ENCODE results near the gene ANTXRL. TPM values are rescaled to one million over a fixed set of nuclear protein-coding genes. Genes with fewer than 3 reads are reported as not detected.
A peak's percentile ranks its signal among the peaks of the same experiment; 100 is the strongest.
"Not testable (repeated sequence)": the region's sequence is repeated elsewhere in the genome, so short reads cannot be mapped to it uniquely, and the experiment has no call there.

Gene ANTXRL
- total RNA-seq, 1 donor from 2014 or later: not detected

GRCh38 chr10:46245381-46245900, 41.4 kb upstream of the ANTXRL start:
- H3K27ac Mint-ChIP-seq: no peak overlapping the region
- H3K36me3 Mint-ChIP-seq: no peaks in the 10 kb centered on the region
- TF ChIP-seq CTCF (IDR thresholded peaks at IDR 0.05; ENCODE audit: unreplicated experiment): no peak
- no peak for DNase-seq (ENCODE audit: low spot score in 2 of 2, unreplicated experiment in 2 of 2)
- no peak overlapping the region for H3K4me3 Mint-ChIP-seq
- peaks cover 3% of the 10 kb centered on the region for H3K4me1 Mint-ChIP-seq
- H3K9me3 Mint-ChIP-seq: peaks cover 18% of the 10 kb centered on the region
- peaks cover 1% of the 10 kb centered on the region for H3K27me3 Mint-ChIP-seq (ENCODE audit: low read depth)

- not testable (repeated sequence) for H3K36me3 Mint-ChIP-seq; H3K27ac Mint-ChIP-seq; H3K27me3 Mint-ChIP-seq (ENCODE audit: low read depth); H3K4me1 Mint-ChIP-seq; H3K4me3 Mint-ChIP-seq
- DNase-seq (ENCODE audit: low spot score in 2 of 2, unreplicated experiment in 2 of 2): peak in 1 of 2 experiments; percentile 31
- H3K9me3 Mint-ChIP-seq: peaks cover 13% of the 10 kb centered on the region
Measured at GRCh38 chr10:46246400-46247180, 40.2 kb upstream of the ANTXRL start.

- Mint-ChIP-seq H3K36me3 (no peaks in the 10 kb centered on the region), H3K4me1 (peaks cover 3% of the 10 kb centered on the region), H3K9me3 (peaks cover 8% of the 10 kb centered on the region), H3K27ac (no peak overlapping the region), H3K27me3 (ENCODE audit: low read depth) (peaks cover 1% of the 10 kb centered on the region), H3K4me3 (no peak overlapping the region)
- TF ChIP-seq CTCF (IDR thresholded peaks at IDR 0.05; ENCODE audit: unreplicated experiment): no peak
- no peak for DNase-seq (ENCODE audit: low spot score in 2 of 2, unreplicated experiment in 2 of 2)
Measured at GRCh38 chr10:46247181-46247475, 39.7 kb upstream of the ANTXRL start.

GRCh38 chr10:46247808-46248569, 38.8 kb upstream of the ANTXRL start:
- H3K9me3 Mint-ChIP-seq: no peaks in the 10 kb centered on the region
- H3K36me3 Mint-ChIP-seq: no peaks in the 10 kb centered on the region
- H3K27me3 Mint-ChIP-seq (ENCODE audit: low read depth): no peaks in the 10 kb centered on the region
- TF ChIP-seq CTCF (IDR thresholded peaks at IDR 0.05; ENCODE audit: unreplicated experiment): no peak
- no peak overlapping the region for H3K27ac Mint-ChIP-seq
- H3K4me3 Mint-ChIP-seq: no peak overlapping the region
- H3K4me1 Mint-ChIP-seq: peaks cover 3% of the 10 kb centered on the region
- DNase-seq (ENCODE audit: low spot score in 2 of 2, unreplicated experiment in 2 of 2): peak in 1 of 2 experiments; percentile 32

GRCh38 chr10:46248651-46249146, 38.1 kb upstream of the ANTXRL start:
- DNase-seq (ENCODE audit: low spot score in 2 of 2, unreplicated experiment in 2 of 2): peak in 1 of 2 experiments; percentile 35
- H3K36me3 Mint-ChIP-seq: no peaks in the 10 kb centered on the region
- H3K27me3 Mint-ChIP-seq (ENCODE audit: low read depth): no peaks in the 10 kb centered on the region
- no peak overlapping the region for H3K27ac Mint-ChIP-seq
- no peak overlapping the region for H3K4me3 Mint-ChIP-seq
- H3K4me1 Mint-ChIP-seq: peaks cover 3% of the 10 kb centered on the region
- TF ChIP-seq CTCF (IDR thresholded peaks at IDR 0.05; ENCODE audit: unreplicated experiment): no peak
- no peaks in the 10 kb centered on the region for H3K9me3 Mint-ChIP-seq

GRCh38 chr10:46249617-46250344, 37.0 kb upstream of the ANTXRL start:
- not testable (repeated sequence) for H3K4me3 Mint-ChIP-seq; H3K27ac Mint-ChIP-seq; H3K4me1 Mint-ChIP-seq; H3K27me3 Mint-ChIP-seq (ENCODE audit: low read depth); H3K36me3 Mint-ChIP-seq; DNase-seq (ENCODE audit: low spot score in 2 of 2, unreplicated experiment in 2 of 2); H3K9me3 Mint-ChIP-seq

All from mesothelial cell of epicardium (in vitro differentiated cells).